Dermis blood vessel endothelial cell (primary cell): ENCODE data around the gene MGLL. TPM values are rescaled to one million over a fixed set of nuclear protein-coding genes. Genes with fewer than 3 reads are reported as not detected.
A peak's percentile ranks its signal among the peaks of the same experiment; 100 is the strongest.

ENCODE experiments used
- DNase-seq: peaks from one replicate; pipeline ENCODE4 v3.0.0; 2010
- total RNA-seq: library from RNA; depleted of rRNA; stranded (reverse); fragments of >200 nt; gene quantifications from 2 replicates; pipeline ENCODE4 v1.2.3, GENCODE V29; 2014

The MGLL gene
- 35.7 and 73.0 TPM in 2 replicates for total RNA-seq

DNA sequence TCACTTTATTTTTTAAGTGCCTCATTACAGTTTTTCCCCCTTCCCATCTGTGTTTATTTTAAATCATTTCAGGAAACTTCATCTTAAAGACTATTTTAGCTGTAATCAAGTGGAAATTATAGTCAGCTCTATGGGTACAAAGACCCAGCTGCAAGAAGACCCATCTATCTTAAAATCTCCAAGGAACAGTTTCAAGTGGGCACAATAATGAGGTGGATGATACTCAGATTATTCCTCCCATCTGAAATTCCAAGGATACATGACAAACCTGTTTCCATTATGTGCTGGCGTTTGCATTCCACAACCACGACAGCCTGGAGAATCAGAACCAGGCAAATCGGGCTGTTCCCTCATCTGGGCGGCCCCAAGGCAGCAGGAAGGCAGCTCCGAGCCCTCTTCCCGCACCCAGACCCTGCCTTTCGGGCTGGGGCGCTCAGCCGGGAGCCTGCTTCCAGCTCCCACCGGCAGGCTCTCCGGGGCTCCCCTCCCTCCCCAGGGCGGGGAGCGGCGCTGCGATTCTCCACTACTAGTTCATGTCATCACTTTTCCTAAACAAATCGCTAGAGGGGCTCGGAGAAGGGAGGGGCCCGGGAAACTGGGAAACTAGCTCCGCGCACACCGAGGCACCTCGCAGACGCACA is at the start of gene MGLL:
TSS of gene MGLL (minus strand) at position 475 of the 641 bp plus-strand sequence. CDS start at position 278, 197 bp downstream.
- DNase-seq = peak; percentile 54

DNA sequence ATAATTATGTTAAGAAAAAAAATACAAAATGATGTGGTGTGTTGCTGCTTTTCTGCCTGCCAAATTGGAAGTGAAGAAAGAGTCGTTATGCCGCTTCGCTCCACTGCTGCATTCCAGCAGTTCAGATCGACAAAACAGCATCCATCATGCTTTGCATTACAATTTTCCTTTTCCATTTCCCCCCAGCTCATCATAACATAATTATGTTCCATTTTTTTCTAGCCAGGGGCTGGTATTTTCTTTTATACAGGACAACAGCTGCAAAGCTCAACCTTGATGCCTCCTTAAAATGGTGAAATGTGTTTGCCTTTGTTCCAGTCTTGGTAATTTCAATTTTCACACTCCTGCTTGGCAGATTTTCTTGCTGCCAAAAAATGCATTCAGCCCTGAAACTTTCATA is 47.8 kb upstream of the MGLL start:
- DNase-seq = no peak

DNA sequence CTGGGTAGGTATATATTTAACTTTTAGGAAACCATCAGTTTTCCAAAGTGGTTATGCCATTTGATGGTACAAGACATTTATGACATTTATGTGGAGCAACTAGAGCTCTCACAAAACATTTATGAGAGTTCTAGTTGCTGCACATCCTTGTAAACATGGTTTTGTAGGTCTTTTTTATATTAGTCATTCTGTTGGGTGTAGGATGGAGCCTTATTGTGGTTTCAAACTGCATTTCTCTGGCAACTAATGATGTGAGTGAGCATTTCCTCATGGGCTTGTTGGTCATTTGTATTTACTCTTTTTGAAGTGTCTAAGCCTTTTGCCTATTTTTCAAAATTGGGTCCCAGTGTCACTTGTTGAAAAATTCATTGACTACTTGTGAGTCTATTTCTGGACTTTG is 45.7 kb upstream of the MGLL start:
- no peak for DNase-seq

DNA sequence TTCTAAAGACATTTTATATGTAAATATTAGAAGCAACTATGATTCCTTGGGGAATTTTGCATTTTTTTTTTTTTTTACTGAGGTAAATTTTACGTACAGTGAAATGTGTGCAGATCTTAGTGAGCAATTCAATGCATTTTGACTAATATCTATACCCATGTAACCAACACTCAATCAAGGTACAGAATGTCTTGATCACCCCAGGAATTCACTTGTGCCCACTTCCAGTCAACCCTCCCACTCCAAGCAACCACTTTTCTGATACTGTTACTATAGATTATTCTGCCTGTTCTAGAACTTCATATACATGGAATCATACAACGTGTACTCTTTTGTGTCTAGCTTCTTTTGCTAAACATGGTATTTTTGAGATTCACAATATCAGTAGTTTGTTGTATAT is 45.1 kb upstream of the MGLL start:
- no peak for DNase-seq

DNA sequence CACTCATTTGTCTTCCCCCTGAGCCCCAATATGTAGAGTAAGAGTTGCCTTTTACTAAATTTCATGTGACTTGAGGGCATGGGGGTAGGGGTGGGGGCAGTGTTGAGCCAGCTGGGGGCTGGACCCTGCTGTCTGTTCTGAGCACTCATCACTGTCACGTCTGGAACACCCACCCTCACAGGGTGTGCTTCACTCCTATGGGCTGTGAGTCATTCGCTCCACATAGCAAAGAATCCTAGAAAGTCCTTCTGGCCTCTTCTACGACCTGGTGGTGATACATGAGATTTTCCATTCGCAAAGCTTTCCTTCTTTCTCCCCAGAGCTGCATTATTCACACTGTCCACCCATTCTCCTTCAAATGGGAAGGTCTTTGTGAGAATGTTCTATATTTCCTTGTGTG is 43.6 kb upstream of the MGLL start:
- DNase-seq = no peak

DNA sequence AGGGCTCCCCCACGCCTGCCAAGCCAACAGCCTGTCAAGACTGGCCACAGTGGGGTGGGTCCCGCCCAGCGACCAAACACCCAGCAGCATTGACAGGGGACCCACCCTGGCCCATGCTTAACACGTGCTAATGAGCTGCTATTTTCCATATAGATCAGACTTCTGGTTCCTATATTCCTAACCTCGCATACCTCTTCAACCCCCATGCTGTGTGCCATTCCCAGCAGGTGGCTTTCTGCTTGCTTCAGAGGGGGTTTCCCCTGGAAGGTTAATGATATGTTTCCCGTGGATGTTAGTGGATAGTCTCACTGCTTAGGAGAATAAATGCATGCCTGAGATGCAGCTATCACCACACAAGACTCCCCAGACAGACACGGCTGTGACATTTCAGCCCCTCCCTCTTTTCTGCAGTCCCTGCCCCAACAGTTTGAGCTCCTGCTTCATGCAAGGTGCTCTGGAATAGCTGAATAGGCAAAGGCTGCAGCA is 37.9 kb upstream of the MGLL start:
- DNase-seq = no peak

DNA sequence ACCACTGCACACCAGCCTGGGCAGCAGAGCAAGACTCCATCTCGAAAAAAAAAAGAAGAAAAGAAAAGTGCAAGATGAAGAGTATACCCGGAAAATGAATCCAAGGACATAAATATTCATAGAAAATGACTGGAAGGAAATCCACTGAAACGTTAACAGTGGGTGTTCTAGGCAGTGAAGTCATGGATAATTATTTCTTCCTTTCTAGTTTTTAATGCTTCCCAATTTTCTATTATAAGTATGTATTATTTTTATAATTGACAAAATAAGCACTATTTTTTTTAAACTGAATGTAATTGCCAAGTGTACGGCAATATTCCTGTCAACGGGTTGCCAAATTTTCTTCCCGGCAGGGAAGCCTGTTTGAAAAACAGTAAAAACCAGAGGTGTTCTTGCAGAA is 37.4 kb upstream of the MGLL start:
- no peak for DNase-seq

DNA sequence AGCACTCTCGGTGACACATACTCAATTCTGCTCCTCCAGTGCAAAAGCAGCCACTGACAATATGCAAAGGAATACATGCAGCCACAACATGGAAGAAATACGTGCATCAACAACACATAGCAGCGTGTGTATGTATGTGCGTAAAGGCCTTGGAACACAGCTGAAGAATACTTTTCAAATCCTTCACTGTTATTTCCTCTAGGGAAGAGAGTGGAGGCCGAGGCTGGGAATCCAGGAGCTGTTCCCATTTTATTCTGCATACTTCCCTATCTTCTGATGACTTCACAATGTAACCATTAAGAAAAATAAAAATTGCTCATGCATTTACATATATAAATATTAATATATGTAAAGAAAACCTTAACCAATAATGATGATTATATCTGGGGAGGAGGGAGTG is 36.6 kb upstream of the MGLL start:
- no peak for DNase-seq

DNA sequence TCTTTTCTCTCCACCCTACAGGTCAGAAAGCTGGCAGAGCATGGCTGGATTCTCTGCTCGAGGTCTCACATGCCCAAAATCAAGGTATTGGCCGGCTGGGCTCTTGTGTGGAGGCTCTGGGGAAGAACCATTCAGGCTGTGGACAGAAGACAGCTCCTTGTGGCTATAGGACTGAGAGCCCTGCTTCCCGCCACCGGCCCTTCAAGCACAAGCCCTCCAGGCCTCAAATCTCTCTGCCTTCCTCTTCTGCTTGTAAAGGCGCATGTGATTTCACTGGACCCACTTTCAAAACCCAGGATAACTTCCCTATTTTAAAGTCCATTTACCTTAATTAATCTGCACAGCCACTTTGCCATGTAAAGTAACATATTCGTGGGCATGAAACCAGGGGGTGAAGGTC is 36.2 kb upstream of the MGLL start:
- no peak for DNase-seq

DNA sequence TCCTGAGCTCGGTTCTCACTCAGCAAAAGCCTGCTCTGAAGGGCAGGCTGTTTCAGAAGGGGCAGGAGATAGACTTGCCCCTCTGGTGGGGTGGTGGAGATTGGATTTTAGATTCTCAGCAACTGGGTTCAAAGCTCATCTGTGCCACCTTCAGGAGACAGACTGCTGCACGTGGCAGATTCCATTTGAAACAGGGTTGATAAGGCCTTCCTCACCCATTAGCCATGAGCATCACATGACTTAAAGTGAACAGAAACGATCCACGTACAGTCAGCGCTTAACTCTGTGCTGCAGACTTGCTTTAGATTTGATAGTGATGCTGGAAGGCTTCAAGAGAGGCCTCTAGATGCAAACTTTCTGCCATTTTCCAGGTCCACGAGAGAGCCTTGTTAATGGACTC is 35.0 kb upstream of the MGLL start:
- peak; percentile 3 for DNase-seq

DNA sequence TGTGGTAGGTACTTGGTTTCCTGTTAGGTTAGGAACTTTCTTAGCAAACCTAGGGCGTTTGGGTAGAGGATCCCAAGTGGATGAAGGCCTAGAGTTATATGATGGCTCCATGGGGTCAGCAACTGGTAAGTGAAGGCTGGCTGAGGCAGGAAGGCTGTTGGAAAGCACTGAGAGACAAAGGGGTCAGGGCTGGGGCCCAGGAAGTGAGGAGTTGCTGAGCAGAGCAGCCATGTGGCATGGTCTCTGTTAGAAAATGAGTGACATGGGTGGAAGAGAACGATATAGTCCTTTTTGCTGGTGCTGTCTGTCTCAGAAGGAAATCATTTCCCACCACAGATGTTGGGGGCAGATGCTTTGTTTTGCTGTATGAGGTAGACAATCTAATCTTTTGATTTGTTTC is 34.5 kb upstream of the MGLL start:
- DNase-seq = no peak

DNA sequence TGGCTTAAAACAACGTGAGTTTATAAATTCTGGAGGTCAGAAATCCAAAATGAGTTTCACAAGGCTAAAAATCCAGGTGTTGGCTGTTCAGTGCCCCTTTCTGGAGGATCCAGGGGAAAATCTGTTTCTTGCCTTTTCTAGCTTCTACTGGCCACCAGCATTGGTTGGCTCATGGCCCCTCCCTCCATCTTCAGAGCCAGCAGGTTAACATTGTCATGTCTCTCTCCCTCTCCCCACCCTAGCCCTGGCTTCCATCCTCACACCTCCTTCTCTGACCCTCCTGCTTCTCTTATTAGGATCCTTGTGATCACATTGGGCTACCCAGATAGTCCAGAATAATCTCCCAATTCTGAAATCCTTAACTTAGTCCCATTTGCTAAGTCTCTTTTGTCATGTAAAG is 32.9 kb upstream of the MGLL start:
- no peak for DNase-seq

DNA sequence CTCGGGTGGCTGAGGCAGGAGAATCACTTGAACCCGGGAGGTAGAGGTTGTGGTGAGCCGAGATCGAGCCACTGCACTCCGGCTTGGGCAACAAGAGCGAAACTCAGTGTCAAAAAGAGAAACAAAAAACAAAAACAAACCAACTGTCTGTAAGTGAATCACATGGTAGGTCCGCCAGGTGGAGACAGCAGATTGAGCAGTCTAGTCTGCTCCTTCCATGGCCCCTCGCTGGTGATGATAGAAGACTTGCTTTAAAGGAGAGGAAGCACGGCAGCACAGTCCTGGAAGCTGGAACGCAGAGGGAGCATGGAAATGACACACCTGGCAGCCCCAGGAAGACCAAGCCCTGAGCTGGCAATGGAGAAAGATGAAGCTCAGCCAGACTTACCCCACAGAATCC is 31.4 kb upstream of the MGLL start:
- DNase-seq = no peak

DNA sequence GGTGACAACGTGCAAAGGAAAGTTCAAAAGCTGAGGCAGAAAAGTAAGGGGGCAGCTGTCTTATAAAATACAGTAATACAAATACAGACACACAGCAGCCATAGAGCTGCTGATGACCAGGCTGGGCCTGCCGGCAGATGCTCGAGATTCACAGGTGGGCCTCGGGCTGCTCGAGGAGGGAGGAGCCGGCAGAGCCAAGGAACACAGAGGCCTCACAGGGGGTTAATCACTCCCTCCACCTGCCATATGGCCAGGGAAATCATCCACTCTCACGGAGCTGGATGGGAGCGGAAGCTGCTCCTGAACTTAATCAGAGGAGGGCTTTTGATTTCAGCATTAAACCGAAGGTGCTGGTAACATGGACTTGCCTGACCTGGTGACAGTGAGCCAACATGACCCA is 29.6 kb upstream of the MGLL start:
- no peak for DNase-seq

DNA sequence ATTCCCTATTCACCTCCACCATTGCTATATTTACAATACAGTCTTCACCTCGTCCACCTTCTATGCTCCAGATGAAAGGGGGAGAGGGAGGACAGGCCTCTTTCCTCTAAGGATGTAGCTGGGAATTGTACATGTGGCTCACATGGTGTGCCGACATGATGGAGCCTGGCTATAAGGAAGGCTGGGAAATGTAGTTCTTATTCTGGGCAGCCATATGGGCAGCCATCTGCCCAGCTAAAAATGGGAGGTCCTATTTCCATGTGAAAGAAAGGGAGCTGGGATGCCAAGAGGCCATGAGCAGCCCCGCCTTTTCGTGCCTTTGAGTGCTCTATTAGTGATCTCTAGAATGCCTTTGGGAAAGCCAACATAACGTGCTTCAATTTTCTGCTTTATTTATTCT is 27.1 kb upstream of the MGLL start:
- DNase-seq = no peak

DNA sequence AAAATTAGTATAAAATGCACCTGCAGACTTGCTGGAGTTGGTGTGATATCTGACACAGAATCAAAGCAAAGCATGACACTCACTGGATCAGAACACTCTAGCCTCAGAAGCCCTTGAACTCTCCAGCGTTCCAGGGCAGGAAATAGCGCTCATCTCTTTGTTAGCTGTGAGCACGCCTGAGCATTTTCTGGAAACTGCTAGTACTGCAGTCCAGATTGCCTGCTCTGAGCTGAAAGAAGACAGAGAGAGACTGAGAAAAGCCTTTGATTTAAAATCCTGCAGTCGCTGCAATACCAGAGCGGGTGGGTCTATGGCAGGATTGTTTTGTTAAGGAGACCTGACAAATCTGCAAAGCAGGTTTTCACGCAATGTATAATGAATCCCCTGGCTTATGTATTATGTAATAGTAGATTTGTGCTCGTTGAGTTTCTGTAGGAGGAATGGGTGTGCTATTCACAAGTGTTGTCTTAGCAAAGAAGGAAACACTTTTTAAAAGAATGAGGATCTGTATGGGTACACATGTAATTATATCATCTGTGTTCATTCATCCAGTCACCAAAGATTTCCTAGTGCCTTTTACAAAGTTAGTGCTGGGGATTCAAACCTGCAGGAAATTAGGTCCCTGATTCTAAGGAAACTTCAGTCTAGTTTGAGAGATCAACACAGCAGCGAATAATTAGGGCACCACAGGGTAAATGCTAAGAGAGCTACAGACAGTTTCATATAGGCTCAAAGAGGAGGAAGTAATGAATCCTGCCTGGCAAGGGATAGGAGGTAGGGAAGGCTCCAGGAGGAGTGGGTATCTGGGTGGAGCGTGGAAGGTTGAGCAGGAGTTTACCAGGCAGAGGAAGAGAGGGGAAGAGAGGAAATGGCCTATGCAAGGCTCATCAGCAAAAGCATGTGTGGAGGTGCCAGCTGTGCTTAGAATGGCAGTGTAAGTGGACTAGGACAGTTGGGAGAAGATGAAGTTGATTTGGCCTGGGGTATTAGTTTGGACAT is 26.1 kb upstream of the MGLL start:
- DNase-seq = peak; percentile 24

DNA sequence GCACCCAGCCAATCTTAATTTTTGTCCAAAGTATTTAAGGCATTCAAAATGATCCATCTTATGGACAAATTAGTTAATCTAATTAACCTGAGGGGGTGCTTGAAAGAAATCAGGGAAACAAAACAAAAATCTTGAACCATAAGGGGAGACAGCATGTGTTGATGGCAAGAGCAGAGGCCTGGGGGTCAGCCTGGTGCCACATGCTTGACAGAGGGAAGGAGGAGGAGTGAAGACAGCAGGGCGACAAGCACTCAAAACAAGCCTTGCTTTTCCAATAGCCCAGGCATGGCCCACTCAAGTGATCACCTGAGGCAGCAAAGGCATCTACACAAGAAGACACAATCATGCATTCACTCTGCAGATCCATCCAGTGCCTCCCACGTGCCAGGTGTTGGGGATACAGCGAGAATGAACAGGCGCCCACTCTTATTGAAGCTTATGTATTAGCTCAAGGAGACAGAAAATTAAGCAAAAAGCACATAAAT is 25.0 kb upstream of the MGLL start:
- DNase-seq = no peak

DNA sequence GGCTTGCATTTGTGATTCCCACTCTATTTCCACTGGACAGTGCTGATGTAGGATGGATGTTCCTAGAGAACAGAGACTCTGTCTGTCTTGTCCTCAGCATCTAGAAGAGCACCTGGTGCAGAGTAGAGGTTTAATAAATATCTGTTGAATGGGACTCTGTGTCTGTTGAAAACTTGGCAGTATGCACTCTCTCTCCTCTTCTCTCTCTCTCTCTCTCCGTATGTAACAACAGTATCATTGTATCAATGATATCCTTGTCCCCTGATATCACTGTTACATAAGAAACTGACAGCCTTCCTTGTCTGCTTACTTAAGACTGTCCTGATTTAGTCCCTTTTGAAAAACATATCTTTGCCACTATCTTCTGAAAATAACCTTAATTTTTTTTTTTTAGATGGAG is 24.3 kb upstream of the MGLL start:
- no peak for DNase-seq

DNA sequence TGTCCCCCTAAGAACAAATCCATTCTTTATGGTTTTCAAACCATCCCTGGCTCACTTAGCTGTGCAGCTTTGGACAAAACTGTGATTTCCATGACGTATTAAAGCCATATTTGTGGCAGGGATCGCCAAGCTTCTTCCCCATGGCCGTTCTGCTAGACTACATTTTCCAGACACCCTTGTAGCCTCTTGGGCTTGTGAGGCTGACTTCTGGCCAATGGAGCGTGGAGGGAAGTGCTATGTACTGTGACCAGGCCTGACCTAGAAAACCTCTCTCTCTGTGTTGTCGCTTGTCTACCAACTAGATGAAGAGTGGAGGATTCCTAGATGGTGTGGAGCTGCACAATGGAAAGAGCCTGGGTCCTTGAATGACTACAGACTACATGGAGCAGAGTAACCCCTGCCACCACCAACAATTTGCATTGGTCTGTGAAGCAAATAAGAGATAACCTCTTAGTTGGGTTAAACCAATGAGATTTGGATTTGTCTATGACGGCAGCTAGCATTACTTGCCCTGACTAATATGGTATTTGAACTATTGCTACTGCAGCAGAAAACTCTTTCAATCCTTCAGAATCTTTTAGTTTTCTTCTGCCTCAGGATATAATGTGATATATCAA is 22.1 kb upstream of the MGLL start:
- DNase-seq = no peak

DNA sequence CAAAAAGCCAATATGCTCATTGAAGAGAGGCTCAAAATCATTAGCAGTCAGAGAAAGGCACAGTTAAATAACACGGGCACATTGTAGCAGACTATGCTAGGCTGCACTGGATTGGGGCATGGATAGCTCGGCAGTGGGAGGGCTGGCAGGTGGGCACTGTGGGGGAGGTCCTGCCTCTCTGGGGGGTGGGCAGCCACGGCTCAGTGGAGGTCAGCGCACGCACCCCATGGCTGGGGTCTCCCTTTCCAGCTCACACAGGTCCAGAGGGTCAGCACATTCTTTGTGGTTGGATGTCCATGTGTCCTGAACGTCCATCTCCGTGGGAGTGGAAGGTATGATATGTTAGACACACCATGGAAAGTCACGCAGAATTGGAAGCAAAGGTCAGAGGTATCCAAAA is 18.4 kb upstream of the MGLL start:
- no peak for DNase-seq

DNA sequence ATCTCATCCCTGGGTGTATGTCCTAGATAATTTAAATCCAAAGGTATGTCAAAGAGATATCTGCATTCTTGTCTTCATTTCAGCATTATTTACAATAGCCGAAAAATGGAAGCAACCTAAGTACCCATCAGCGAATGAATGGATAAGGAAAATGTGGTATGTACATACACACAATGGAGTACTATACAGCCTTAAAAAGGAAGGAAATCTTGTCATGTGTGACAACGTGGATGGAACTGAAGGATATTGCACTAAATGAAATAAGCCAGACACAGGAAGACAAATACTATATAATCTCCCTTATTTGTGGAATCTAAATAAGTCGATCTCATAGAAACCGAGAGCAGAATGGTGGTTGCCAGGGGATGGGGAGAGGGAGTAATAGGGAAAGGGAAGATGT is 16.8 kb upstream of the MGLL start:
- DNase-seq = no peak

DNA sequence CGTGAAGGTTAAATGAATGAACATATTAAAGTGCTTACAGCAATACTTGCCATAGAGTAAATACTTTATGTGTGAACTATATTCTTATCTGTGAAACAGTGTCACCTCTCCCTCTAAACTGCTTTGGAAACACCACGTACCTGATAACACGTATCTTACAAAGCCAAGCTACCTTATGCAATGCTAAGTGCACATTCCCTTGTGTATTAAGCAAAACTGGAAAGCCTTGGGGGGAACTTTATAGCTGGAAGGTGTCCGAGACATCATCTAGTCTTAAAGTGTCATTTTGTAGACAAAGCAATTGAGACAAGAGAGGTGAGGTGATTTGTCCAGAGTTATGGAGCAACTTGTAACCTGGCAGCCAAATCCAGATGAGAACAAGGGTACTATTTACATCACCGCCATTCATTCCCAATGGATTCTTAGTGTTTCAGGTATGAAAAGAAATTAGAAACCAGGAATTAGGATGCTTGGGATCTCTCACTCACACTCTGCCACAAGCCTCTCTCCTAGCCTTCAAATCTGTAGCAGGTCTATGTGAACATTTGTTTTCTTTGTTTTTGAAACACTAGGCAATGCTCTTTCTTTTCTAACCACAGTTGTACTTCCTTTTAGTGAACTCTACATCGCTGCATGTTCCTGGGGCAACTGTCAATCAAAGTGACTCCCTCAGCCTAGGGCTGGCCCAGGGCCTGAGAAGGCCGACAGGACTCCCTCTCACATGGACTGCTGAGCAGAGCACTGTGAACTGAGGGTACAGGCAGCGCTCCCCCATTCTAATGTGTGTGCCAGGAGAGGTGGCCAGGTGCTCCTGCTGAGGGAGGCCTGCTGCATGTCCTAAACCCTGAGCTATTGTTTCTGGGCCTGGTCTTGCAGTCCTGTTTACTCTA is 13.9 kb upstream of the MGLL start:
- DNase-seq = no peak
